GM12878 (cell line): ENCODE results near the gene CFAP97. TPM values are rescaled to one million over a fixed set of nuclear protein-coding genes. Genes with fewer than 3 reads are reported as not detected.

ENCODE experiments used
- BRCA1 ChIP-seq: IDR thresholded peaks from 2 replicates; pipeline ENCODE4 v1.6.1; 2011; ENCODE audit warnings: low read depth, low read length, improper control_type of control experiment
- CBFB ChIP-seq: IDR thresholded peaks from 2 replicates; pipeline ENCODE4 v1.6.1; 2016; ENCODE audit warnings: antibody characterized with exemption, low read depth
- EED ChIP-seq: sonication (generic); IDR thresholded peaks from 2 replicates; pipeline ENCODE4 v1.6.1; 2016; ENCODE audit warnings: antibody characterized with exemption, low read depth
- KAT2A ChIP-seq: conservative IDR thresholded peaks from 2 replicates; pipeline ENCODE4 v1.6.1; 2011; ENCODE audit warnings: low read depth, low read length; ENCODE audit not compliant: control insufficient read depth
- MYC ChIP-seq: IDR thresholded peaks from 2 replicates; pipeline ENCODE4 v1.6.1; 2011; ENCODE audit warnings: mild to moderate bottlenecking, low read length, moderate library complexity, inconsistent platforms; ENCODE audit not compliant: insufficient read depth, insufficient replicate concordance, insufficient read length, severe bottlenecking
- NFYB ChIP-seq: IDR thresholded peaks from 2 replicates; pipeline ENCODE4 v1.6.1; 2011; ENCODE audit warnings: low read depth, mild to moderate bottlenecking, low read length, improper control_type of control experiment, moderate library complexity; ENCODE audit not compliant: insufficient read depth
- PAX5 ChIP-seq: IDR thresholded peaks from 2 replicates; pipeline ENCODE4 v1.6.1; 2011; ENCODE audit warnings: low read depth, low read length, borderline replicate concordance
- PAX8 ChIP-seq: fragments of 450-650 bp; IDR thresholded peaks from 2 replicates; pipeline ENCODE4 v1.6.1; 2017; ENCODE audit warnings: mild to moderate bottlenecking, moderate library complexity
- PML ChIP-seq: IDR thresholded peaks from 2 replicates; pipeline ENCODE4 v1.6.1; 2012; ENCODE audit warnings: low read length, inconsistent platforms
- POLR2A ChIP-seq: IDR thresholded peaks from 2 replicates; pipeline ENCODE4 v1.6.1; 2011; ENCODE audit warnings: low read depth, mild to moderate bottlenecking, low read length
- TCF3 ChIP-seq: IDR thresholded peaks from 2 replicates; pipeline ENCODE4 v1.6.1; 2012; ENCODE audit warnings: low read depth, mild to moderate bottlenecking, low read length, borderline replicate concordance; ENCODE audit not compliant: insufficient read depth
- polyA plus RNA-seq, 11 experiments: library from polyadenylated mRNA; depleted of rRNA in 4 of 11; unstranded in 6 of 11; stranded (reverse) in 5 of 11; fragments of >200 nt; fragmentation: Nextera tagmentation in 4 of 11; fragmentation: Illumina TruSeq in 1 of 11; extraction: Ambion mirVana in 4 of 11; extraction: Trizol in 1 of 11; gene quantifications; 1 replicate in 1 of 11; 2 replicates in 10 of 11; pipeline versions ENCODE4 v1.2.1 to v1.2.3, GENCODE V29; 2011 to 2016; ENCODE audit warnings: inconsistent platforms in 2 of 11, missing spikeins in 2 of 11, low read depth in 1 of 11
- total RNA-seq, 4 experiments: library from RNA; depleted of rRNA in 3 of 4; stranded (reverse); fragments of >200 nt in 3 of 4; fragmentation: Illumina TruSeq in 1 of 4; extraction: Trizol in 1 of 4; gene quantifications; 2 replicates each; pipeline versions ENCODE4 v1.2.1 to v1.2.3, GENCODE V29; 2013 to 2021
- TF ChIP-seq, protein P1 (sequence below): fragments of 450-650 bp; formaldehyde crosslinking; IDR thresholded peaks from 2 replicates; pipeline ENCODE4 v1.4.0; 2020; ENCODE audit warnings: mild to moderate bottlenecking, moderate library complexity
- TF ChIP-seq, protein P2 (sequence below): fragments of 450-650 bp; conservative IDR thresholded peaks from 2 replicates; pipeline ENCODE4 v1.6.1; 2017; ENCODE audit warnings: mild to moderate bottlenecking, moderate library complexity
- TF ChIP-seq, protein P3 (sequence below): fragments of 150-350 bp; IDR thresholded peaks from 2 replicates; pipeline ENCODE4 v1.6.1; 2016; ENCODE audit warnings: low read depth, low read length
- TF ChIP-seq, protein P4 (sequence below): IDR thresholded peaks from 2 replicates; pipeline ENCODE4 v1.6.1; 2011; ENCODE audit warnings: low read depth, mild to moderate bottlenecking, low read length, moderate library complexity, borderline replicate concordance; ENCODE audit errors: extremely low read depth
- TF ChIP-seq, protein P5 (sequence below): IDR thresholded peaks from 2 replicates; pipeline ENCODE4 v1.6.1; 2012; ENCODE audit warnings: mild to moderate bottlenecking, low read depth, low read length

Gene CFAP97
- total and polyA plus RNA-seq, 10 of the 15 experiments (the other 5 are each of a cell fraction or from before 2014, with no cell fraction given), result 26.4 to 62.7 (median 48.0) TPM

DNA sequence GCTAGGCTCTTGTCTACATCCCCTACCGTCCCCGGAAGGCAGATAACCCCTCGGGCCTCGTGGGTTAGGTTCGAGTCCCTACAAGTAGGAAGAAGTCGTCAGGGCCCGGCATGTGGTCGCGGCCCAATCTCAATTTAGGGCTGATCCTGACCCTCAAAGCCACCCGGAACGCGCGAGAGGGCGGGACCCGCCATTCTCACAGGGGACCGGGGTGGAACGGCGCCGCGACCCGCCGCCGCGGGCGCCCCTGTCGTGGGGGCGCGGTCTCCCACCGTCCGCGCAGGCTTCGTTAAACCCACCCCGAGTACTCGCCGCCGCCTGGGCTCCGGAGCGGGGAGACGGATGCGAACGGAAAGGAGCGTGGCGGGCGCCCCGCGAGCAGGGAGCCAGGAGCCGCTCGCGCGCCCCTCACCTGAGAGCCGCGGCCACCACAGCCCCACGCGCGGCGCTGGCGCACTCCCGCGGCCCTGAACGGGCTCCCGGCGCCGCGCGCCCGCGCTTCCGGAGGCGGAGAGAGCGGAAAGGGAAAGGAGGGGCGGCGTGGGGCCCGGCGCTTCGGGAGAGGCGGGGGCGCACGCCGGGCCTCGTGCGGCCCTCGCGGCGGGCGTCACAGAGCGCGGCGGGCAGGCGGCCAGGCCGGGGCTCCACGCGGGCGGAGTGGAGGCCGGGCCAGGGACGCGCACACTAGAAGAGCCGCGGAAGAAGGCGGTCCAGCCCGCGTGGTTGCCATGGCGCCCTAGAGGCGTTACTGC is at the start of gene CFAP97 (continued):
- TF ChIP-seq, protein P1, sequence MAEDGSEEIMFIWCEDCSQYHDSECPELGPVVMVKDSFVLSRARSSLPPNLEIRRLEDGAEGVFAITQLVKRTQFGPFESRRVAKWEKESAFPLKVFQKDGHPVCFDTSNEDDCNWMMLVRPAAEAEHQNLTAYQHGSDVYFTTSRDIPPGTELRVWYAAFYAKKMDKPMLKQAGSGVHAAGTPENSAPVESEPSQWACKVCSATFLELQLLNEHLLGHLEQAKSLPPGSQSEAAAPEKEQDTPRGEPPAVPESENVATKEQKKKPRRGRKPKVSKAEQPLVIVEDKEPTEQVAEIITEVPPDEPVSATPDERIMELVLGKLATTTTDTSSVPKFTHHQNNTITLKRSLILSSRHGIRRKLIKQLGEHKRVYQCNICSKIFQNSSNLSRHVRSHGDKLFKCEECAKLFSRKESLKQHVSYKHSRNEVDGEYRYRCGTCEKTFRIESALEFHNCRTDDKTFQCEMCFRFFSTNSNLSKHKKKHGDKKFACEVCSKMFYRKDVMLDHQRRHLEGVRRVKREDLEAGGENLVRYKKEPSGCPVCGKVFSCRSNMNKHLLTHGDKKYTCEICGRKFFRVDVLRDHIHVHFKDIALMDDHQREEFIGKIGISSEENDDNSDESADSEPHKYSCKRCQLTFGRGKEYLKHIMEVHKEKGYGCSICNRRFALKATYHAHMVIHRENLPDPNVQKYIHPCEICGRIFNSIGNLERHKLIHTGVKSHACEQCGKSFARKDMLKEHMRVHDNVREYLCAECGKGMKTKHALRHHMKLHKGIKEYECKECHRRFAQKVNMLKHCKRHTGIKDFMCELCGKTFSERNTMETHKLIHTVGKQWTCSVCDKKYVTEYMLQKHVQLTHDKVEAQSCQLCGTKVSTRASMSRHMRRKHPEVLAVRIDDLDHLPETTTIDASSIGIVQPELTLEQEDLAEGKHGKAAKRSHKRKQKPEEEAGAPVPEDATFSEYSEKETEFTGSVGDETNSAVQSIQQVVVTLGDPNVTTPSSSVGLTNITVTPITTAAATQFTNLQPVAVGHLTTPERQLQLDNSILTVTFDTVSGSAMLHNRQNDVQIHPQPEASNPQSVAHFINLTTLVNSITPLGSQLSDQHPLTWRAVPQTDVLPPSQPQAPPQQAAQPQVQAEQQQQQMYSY (CRISPR knock-in tag), result no peak
- no peak for TF ChIP-seq EED
- TF ChIP-seq, protein P2, sequence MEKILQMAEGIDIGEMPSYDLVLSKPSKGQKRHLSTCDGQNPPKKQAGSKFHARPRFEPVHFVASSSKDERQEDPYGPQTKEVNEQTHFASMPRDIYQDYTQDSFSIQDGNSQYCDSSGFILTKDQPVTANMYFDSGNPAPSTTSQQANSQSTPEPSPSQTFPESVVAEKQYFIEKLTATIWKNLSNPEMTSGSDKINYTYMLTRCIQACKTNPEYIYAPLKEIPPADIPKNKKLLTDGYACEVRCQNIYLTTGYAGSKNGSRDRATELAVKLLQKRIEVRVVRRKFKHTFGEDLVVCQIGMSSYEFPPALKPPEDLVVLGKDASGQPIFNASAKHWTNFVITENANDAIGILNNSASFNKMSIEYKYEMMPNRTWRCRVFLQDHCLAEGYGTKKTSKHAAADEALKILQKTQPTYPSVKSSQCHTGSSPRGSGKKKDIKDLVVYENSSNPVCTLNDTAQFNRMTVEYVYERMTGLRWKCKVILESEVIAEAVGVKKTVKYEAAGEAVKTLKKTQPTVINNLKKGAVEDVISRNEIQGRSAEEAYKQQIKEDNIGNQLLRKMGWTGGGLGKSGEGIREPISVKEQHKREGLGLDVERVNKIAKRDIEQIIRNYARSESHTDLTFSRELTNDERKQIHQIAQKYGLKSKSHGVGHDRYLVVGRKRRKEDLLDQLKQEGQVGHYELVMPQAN, result no peak
- no peak for TF ChIP-seq KAT2A
- TF ChIP-seq POLR2A, result peak; percentile 90
- TF ChIP-seq, protein P3, sequence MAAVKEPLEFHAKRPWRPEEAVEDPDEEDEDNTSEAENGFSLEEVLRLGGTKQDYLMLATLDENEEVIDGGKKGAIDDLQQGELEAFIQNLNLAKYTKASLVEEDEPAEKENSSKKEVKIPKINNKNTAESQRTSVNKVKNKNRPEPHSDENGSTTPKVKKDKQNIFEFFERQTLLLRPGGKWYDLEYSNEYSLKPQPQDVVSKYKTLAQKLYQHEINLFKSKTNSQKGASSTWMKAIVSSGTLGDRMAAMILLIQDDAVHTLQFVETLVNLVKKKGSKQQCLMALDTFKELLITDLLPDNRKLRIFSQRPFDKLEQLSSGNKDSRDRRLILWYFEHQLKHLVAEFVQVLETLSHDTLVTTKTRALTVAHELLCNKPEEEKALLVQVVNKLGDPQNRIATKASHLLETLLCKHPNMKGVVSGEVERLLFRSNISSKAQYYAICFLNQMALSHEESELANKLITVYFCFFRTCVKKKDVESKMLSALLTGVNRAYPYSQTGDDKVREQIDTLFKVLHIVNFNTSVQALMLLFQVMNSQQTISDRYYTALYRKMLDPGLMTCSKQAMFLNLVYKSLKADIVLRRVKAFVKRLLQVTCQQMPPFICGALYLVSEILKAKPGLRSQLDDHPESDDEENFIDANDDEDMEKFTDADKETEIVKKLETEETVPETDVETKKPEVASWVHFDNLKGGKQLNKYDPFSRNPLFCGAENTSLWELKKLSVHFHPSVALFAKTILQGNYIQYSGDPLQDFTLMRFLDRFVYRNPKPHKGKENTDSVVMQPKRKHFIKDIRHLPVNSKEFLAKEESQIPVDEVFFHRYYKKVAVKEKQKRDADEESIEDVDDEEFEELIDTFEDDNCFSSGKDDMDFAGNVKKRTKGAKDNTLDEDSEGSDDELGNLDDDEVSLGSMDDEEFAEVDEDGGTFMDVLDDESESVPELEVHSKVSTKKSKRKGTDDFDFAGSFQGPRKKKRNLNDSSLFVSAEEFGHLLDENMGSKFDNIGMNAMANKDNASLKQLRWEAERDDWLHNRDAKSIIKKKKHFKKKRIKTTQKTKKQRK, result no peak
- 0 out of 2 replicates have a peak, but pooled peaks have one; percentile 30 for TF ChIP-seq TCF3
- no peak; the same call in 1 of the 2 replicates for TF ChIP-seq PML
- TF ChIP-seq PAX5, result peak; percentile 36
- no peak for TF ChIP-seq PAX8
- TF ChIP-seq BRCA1, result no peak
- peak; percentile 16 for TF ChIP-seq MYC
- TF ChIP-seq, protein P4, sequence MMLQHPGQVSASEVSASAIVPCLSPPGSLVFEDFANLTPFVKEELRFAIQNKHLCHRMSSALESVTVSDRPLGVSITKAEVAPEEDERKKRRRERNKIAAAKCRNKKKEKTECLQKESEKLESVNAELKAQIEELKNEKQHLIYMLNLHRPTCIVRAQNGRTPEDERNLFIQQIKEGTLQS, result no peak
- TF ChIP-seq CBFB, result no peak
- TF ChIP-seq, protein P5, sequence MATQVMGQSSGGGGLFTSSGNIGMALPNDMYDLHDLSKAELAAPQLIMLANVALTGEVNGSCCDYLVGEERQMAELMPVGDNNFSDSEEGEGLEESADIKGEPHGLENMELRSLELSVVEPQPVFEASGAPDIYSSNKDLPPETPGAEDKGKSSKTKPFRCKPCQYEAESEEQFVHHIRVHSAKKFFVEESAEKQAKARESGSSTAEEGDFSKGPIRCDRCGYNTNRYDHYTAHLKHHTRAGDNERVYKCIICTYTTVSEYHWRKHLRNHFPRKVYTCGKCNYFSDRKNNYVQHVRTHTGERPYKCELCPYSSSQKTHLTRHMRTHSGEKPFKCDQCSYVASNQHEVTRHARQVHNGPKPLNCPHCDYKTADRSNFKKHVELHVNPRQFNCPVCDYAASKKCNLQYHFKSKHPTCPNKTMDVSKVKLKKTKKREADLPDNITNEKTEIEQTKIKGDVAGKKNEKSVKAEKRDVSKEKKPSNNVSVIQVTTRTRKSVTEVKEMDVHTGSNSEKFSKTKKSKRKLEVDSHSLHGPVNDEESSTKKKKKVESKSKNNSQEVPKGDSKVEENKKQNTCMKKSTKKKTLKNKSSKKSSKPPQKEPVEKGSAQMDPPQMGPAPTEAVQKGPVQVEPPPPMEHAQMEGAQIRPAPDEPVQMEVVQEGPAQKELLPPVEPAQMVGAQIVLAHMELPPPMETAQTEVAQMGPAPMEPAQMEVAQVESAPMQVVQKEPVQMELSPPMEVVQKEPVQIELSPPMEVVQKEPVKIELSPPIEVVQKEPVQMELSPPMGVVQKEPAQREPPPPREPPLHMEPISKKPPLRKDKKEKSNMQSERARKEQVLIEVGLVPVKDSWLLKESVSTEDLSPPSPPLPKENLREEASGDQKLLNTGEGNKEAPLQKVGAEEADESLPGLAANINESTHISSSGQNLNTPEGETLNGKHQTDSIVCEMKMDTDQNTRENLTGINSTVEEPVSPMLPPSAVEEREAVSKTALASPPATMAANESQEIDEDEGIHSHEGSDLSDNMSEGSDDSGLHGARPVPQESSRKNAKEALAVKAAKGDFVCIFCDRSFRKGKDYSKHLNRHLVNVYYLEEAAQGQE, result no peak
- TF ChIP-seq NFYB, result no peak
